Measurements from ENCODE around the gene CABP7. TPM values are rescaled to one million over a fixed set of nuclear protein-coding genes. Genes with fewer than 3 reads are reported as not detected.

The CABP7 gene
- total and polyA plus RNA-seq, 2 of the 13 experiments (the other 11 are each of a cell fraction or from before 2014, with no cell fraction given), result 0.08 TPM; not detected in 1

GRCh38 chr22:29697853-29698598 is 21.8 kb upstream of the CABP7 start (continued):
- TF ChIP-seq, protein P1, sequence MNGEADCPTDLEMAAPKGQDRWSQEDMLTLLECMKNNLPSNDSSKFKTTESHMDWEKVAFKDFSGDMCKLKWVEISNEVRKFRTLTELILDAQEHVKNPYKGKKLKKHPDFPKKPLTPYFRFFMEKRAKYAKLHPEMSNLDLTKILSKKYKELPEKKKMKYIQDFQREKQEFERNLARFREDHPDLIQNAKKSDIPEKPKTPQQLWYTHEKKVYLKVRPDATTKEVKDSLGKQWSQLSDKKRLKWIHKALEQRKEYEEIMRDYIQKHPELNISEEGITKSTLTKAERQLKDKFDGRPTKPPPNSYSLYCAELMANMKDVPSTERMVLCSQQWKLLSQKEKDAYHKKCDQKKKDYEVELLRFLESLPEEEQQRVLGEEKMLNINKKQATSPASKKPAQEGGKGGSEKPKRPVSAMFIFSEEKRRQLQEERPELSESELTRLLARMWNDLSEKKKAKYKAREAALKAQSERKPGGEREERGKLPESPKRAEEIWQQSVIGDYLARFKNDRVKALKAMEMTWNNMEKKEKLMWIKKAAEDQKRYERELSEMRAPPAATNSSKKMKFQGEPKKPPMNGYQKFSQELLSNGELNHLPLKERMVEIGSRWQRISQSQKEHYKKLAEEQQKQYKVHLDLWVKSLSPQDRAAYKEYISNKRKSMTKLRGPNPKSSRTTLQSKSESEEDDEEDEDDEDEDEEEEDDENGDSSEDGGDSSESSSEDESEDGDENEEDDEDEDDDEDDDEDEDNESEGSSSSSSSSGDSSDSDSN (CRISPR knock-in tag; IDR thresholded peaks at IDR 0.05), result no peak

GRCh38 chr22:29700206-29700899 is 19.4 kb upstream of the CABP7 start:
- no peak overlapping the region for H3K27ac ChIP-seq (ENCODE audit: extremely low read length, insufficient read depth, low read length)
- no peaks in the 10 kb centered on the region for H3K9me3 ChIP-seq (ENCODE audit: low read length)
- no peak overlapping the region for H3K4me3 ChIP-seq (replicated peaks in 1 of 3; ENCODE audit: insufficient read depth in 1 of 3, low read depth in 2 of 3, low read length in 3 of 3)
- peaks cover 40% of the 10 kb centered on the region for H3K4me1 ChIP-seq (ENCODE audit: insufficient read depth, low read length)
- FAIRE-seq (no peak), ATAC-seq (no peak), DNase-seq (ENCODE audit: low spot score) (no peak)
- no peaks in the 10 kb centered on the region for H4K20me1 ChIP-seq (ENCODE audit: insufficient read depth, low read length)
- in situ Hi-C loops (cut with HindIII; ENCODE audit: extremely low pct_ligation_motif_present, low pct_unique_long_range_greater_than_20kb), result loop anchor here (5.0 to 10.0 kb wide), 2 partner anchors 307 to 384 kb away; partner anchors contain the start of gene HORMAD2
- H3K4me2 ChIP-seq (ENCODE audit: low read depth, low read length), result no peak overlapping the region
- WGBS (ENCODE audit: low lambda C conversion rate), result 73% methylated on average over 14 of the region's 19 CpGs
- ChIA-PET CTCF (ENCODE audit: low intra/inter-chr PET ratio, low total read pairs) (no interaction called here), POLR2A (interaction anchor here (2.0 kb wide), 1 partner anchor 67 kb away, joined by 4 read pairs; the partner anchor contains the start of genes UQCR10 and ZMAT5)
- intact Hi-C loops (cut with micrococcal nuclease; ENCODE audit: unreplicated experiment), result loop anchor here (5.0 kb wide), 1 partner anchor 387 kb away; no protein-coding TSS in a partner anchor
- H3K27me3 ChIP-seq (ENCODE audit: control insufficient read depth in 1 of 2, insufficient read depth in 2 of 2, low read length in 2 of 2), result peaks cover 0 to 12% of the 10 kb centered on the region in 2 experiments; a peak in 3 of 5 replicates
- no TSS peak for BruUV-seq (replicated peaks)
- no peak overlapping the region for H2AFZ ChIP-seq (ENCODE audit: low read length)
- H3K9ac ChIP-seq (ENCODE audit: insufficient read depth, low read depth, low read length), result no peak overlapping the region
- TF ChIP-seq, protein P2, sequence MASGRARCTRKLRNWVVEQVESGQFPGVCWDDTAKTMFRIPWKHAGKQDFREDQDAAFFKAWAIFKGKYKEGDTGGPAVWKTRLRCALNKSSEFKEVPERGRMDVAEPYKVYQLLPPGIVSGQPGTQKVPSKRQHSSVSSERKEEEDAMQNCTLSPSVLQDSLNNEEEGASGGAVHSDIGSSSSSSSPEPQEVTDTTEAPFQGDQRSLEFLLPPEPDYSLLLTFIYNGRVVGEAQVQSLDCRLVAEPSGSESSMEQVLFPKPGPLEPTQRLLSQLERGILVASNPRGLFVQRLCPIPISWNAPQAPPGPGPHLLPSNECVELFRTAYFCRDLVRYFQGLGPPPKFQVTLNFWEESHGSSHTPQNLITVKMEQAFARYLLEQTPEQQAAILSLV (CRISPR knock-in tag; IDR thresholded peaks at IDR 0.05; ENCODE audit: borderline replicate concordance), result no peak
- TF ChIP-seq, protein P3, sequence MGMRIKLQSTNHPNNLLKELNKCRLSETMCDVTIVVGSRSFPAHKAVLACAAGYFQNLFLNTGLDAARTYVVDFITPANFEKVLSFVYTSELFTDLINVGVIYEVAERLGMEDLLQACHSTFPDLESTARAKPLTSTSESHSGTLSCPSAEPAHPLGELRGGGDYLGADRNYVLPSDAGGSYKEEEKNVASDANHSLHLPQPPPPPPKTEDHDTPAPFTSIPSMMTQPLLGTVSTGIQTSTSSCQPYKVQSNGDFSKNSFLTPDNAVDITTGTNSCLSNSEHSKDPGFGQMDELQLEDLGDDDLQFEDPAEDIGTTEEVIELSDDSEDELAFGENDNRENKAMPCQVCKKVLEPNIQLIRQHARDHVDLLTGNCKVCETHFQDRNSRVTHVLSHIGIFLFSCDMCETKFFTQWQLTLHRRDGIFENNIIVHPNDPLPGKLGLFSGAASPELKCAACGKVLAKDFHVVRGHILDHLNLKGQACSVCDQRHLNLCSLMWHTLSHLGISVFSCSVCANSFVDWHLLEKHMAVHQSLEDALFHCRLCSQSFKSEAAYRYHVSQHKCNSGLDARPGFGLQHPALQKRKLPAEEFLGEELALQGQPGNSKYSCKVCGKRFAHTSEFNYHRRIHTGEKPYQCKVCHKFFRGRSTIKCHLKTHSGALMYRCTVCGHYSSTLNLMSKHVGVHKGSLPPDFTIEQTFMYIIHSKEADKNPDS (CRISPR knock-in tag; IDR thresholded peaks at IDR 0.05), result no peak
- TF ChIP-seq ARNT2 (CRISPR knock-in tag; IDR thresholded peaks at IDR 0.05; ENCODE audit: low read depth) (no peak), SOX5 (CRISPR knock-in tag; IDR thresholded peaks at IDR 0.05; ENCODE audit: borderline replicate concordance) (no peak), GMEB2 (CRISPR knock-in tag; IDR thresholded peaks at IDR 0.05; ENCODE audit: low read depth) (no peak), PBX3 (CRISPR knock-in tag; IDR thresholded peaks at IDR 0.05; ENCODE audit: borderline replicate concordance) (no peak), ZBTB20 (CRISPR knock-in tag; IDR thresholded peaks at IDR 0.05; ENCODE audit: borderline replicate concordance, low read depth) (no peak), SIX1 (CRISPR knock-in tag; IDR thresholded peaks at IDR 0.05; ENCODE audit: borderline replicate concordance) (no peak)
- peaks cover 3 to 7% of the 10 kb centered on the region in 2 experiments; a peak in 2 of 5 replicates for H3K36me3 ChIP-seq (replicated peaks in 1 of 2; ENCODE audit: control insufficient read depth in 1 of 2, insufficient read depth in 2 of 2, low read length in 2 of 2)
- H3K79me2 ChIP-seq (ENCODE audit: insufficient read depth, low read length), result no peaks in the 10 kb centered on the region
